Measurements from ENCODE around the gene POLR2J. TPM values are rescaled to one million over a fixed set of nuclear protein-coding genes. Genes with fewer than 3 reads are reported as not detected.
A peak's percentile ranks its signal among the peaks of the same experiment; 100 is the strongest.
"Not testable (repeated sequence)": the region's sequence is repeated elsewhere in the genome, so short reads cannot be mapped to it uniquely, and the experiment has no call there.

Gene POLR2J
- total RNA-seq, 2 experiments from 2014 or later, result 49.1 to 54.7 TPM

- H3K4me3 Mint-ChIP-seq; CTCF ChIA-PET; intact Hi-C loops (cut with micrococcal nuclease); POLR2A ChIA-PET; H3K27me3 Mint-ChIP-seq; H3K4me1 Mint-ChIP-seq (ENCODE audit: low read depth); H3K9me3 Mint-ChIP-seq; H3K36me3 Mint-ChIP-seq (ENCODE audit: low read depth); H3K27ac Mint-ChIP-seq: not testable (repeated sequence)
- ATAC-seq (peak; percentile 70), DNase-seq (peak; percentile 91)
Measured at GRCh38 chr7:102490529-102491075, 11.9 kb upstream of the POLR2J start.

DNA sequence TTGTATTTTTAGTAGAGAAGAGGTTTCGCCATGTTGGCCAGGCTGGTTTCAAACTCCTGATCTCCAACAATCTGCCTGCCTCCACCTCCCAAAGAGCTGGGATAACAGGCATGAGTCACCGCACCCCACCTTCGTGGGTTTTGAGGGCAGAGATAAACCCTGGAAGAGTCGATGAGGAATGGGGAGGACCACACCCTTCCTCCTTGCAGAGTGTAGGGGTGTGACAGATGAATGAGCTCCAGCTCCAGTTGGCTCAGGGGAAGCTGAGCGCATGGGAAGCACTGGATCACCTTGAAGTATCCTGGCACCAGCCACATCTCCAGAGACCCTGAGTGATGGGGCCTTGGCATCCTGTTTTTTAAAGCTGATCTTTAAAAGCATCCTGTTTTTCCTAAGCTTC, 5.6 kb upstream of the POLR2J start:
- POLR2A ChIA-PET; H3K4me1 Mint-ChIP-seq (ENCODE audit: low read depth); intact Hi-C loops (cut with micrococcal nuclease); H3K27me3 Mint-ChIP-seq; H3K9me3 Mint-ChIP-seq; ATAC-seq; CTCF ChIA-PET; H3K4me3 Mint-ChIP-seq; H3K27ac Mint-ChIP-seq; H3K36me3 Mint-ChIP-seq (ENCODE audit: low read depth); DNase-seq: not testable (repeated sequence)

GRCh38 chr7:102481962-102482361, 3.2 kb upstream of the POLR2J start:
- intact Hi-C loops (cut with micrococcal nuclease); H3K27ac Mint-ChIP-seq; H3K36me3 Mint-ChIP-seq (ENCODE audit: low read depth); H3K4me3 Mint-ChIP-seq; DNase-seq; ATAC-seq; H3K9me3 Mint-ChIP-seq; H3K27me3 Mint-ChIP-seq; H3K4me1 Mint-ChIP-seq (ENCODE audit: low read depth); POLR2A ChIA-PET; CTCF ChIA-PET: not testable (repeated sequence)

DNA sequence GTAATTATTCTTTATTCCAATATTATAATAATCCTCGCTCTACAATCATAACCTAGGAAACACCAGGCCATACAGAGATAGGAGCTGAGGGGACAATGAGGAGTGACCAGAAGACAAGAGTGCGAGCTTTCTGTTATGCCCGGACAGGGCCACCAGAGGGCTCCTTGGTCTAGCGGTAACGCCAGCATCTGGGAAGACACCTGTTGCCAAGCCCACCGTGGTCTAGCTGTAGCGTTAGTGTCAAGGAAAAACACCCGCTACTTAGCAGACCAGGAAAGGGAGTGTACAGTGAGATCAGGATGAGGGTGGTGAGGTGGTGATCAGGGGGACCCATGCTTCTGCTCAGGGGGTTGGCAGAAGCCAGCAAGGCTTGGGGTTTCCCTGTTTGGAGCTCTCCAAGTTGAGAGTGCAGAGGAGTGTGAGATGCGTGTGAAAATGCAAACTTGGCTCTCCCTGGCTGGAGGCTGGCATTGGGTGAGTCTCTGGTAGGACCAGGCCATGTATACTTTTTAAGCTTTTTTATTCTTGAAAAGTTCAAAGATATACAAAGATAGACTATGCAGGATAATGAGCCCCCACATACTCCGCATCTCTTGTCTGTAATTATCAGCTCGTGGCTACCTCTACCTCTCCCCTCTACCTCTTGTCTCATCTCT, 1.4 kb upstream of the POLR2J start:
- H3K4me3 Mint-ChIP-seq; H3K36me3 Mint-ChIP-seq (ENCODE audit: low read depth); H3K9me3 Mint-ChIP-seq; H3K27me3 Mint-ChIP-seq; CTCF ChIA-PET; H3K4me1 Mint-ChIP-seq (ENCODE audit: low read depth); ATAC-seq; POLR2A ChIA-PET; H3K27ac Mint-ChIP-seq; intact Hi-C loops (cut with micrococcal nuclease): not testable (repeated sequence)
- DNase-seq, result peak; percentile 56
- TF ChIP-seq, protein P1, sequence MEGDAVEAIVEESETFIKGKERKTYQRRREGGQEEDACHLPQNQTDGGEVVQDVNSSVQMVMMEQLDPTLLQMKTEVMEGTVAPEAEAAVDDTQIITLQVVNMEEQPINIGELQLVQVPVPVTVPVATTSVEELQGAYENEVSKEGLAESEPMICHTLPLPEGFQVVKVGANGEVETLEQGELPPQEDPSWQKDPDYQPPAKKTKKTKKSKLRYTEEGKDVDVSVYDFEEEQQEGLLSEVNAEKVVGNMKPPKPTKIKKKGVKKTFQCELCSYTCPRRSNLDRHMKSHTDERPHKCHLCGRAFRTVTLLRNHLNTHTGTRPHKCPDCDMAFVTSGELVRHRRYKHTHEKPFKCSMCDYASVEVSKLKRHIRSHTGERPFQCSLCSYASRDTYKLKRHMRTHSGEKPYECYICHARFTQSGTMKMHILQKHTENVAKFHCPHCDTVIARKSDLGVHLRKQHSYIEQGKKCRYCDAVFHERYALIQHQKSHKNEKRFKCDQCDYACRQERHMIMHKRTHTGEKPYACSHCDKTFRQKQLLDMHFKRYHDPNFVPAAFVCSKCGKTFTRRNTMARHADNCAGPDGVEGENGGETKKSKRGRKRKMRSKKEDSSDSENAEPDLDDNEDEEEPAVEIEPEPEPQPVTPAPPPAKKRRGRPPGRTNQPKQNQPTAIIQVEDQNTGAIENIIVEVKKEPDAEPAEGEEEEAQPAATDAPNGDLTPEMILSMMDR (IDR thresholded peaks at IDR 0.05), result peak; percentile 28

- H3K4me3 Mint-ChIP-seq; H3K27ac Mint-ChIP-seq; H3K4me1 Mint-ChIP-seq (ENCODE audit: low read depth); H3K9me3 Mint-ChIP-seq; POLR2A ChIA-PET; H3K27me3 Mint-ChIP-seq; CTCF ChIA-PET; H3K36me3 Mint-ChIP-seq (ENCODE audit: low read depth); DNase-seq; intact Hi-C loops (cut with micrococcal nuclease): not testable (repeated sequence)
- peak; percentile 12 for ATAC-seq
Measured at GRCh38 chr7:102479209-102479584, 475 bp upstream of the POLR2J start.

- intact Hi-C loops (cut with micrococcal nuclease); ATAC-seq; H3K4me3 Mint-ChIP-seq; H3K36me3 Mint-ChIP-seq (ENCODE audit: low read depth); POLR2A ChIA-PET; H3K9me3 Mint-ChIP-seq; H3K27me3 Mint-ChIP-seq; H3K27ac Mint-ChIP-seq; CTCF ChIA-PET; H3K4me1 Mint-ChIP-seq (ENCODE audit: low read depth); DNase-seq: not testable (repeated sequence)
Measured at GRCh38 chr7:102474736-102475435, 3.8 kb downstream of the POLR2J start.

DNA sequence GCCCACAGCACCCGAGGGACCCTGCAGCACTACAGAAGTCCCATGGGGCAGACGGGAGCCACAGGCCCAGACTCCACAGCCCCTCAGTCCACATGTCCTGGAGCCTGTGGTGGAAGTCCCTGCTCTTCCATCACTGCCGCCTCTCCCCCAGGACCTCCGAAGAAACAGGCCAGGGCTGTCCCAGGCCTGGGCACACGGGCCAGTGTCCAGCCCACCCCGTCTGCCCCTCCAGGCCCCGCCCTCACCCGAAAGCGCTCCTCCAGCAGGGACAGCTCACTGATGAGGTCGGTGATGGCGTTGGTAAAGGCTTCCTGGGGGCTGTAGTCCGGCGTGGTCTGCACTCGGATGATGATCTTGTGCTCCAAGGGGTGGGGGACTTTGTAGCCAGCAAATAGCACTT, 4.6 kb downstream of the POLR2J start:
- H3K27ac Mint-ChIP-seq, DNase-seq: not testable (repeated sequence)

More for the DNA sequence above, 4.6 kb downstream of the POLR2J start:
- H3K4me3 Mint-ChIP-seq; H3K36me3 Mint-ChIP-seq (ENCODE audit: low read depth); intact Hi-C loops (cut with micrococcal nuclease); H3K9me3 Mint-ChIP-seq; H3K27me3 Mint-ChIP-seq; ATAC-seq; CTCF ChIA-PET; H3K4me1 Mint-ChIP-seq (ENCODE audit: low read depth): not testable (repeated sequence)
- POLR2A ChIA-PET, result interaction anchor here (1.2 kb wide), 1 partner anchor 10 kb away, joined by 3 read pairs; the partner anchor contains the start of gene ALKBH4
